ENCODE data around the gene LENG9. TPM values are rescaled to one million over a fixed set of nuclear protein-coding genes. Genes with fewer than 3 reads are reported as not detected.
"Not testable (repeated sequence)": the region's sequence is repeated elsewhere in the genome, so short reads cannot be mapped to it uniquely, and the experiment has no call there.

The LENG9 gene
- total RNA-seq, 1 donor from 2014 or later = 5.0 TPM

DNA sequence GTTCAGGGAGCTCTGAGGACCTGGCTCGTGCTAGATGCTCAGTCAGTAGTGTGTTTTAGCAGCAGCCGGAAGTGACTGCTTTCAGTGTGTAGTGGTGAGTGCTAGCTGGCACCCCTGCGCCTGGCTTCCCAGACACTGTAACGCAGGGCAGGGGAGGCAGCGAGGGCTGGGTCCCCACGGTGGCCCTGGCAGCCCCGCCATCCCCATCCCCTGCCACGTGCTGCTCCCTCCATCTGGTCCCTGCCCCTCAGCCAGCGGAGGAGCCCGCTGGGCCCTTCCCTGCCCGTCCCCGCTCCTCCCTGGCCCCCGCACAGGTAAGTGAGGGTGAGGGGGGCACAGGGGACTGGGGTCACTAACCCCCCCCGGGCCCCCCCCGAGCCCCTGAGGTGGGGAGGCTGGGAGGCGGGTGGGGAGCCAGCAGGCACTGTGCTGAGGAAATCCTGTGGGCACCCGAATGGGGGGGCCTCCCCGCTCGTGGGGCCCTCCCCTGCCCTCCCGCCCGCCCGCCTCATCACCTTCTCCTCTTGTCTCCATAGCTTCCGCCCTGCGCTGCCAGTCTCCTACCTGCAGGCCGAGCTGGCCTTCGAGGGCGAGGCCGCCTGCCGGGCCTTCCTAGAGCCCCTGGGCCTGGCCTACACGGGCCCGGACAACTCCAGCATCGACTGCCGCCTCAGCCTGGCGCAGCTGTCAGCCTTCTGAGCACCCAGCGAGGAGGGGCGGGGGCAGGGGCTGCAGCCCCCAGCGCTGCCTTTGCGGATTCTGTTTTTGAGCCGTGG lies 3.2 kb downstream of the LENG9 start:
- intact Hi-C loops (cut with micrococcal nuclease) = loop anchor here (5.0 to 10.0 kb wide), 6 partner anchors 298 to 1182 kb away; partner anchors contain the start of genes CNOT3, MYADM, NDUFA3 and OSCAR

- intact Hi-C loops (cut with micrococcal nuclease) = loop anchor here (5.0 to 10.0 kb wide), 6 partner anchors 297 to 1183 kb away; partner anchors contain the start of genes CNOT3, MYADM, NDUFA3 and OSCAR
Observed at GRCh38 chr19:54459282-54460229, 4.0 kb downstream of the LENG9 start.

DNA sequence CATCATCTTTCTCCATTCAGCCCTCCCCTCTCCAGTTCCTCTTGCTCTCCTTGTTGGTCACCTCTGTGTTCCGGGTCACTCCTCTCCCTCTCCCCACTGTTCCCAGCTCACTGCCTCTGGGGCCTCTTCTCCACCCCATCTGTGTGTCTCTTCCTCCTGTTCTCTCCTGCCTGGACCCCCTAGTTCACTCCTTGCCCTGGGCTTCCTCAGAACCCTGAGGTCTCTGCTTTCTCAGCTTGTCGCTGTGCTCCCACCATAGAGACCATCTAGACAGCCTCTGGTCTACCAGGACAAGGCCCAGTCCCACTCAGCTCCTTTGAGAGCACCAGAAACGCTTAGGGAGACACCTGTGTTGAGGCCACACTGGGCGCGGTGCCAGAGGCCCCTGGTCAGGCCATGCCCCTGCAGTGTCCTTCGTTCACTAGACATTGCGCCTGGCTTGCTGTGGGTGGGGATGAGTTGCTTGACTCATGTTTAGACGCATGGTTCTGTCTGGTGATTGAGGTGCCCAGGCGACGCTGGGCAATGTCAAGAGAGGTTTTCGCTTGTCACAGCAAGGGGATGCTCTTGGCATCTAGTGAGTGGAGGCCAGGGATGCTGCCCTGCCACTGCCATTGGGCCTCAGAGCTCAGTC lies 4.8 kb downstream of the LENG9 start:
- intact Hi-C loops (cut with micrococcal nuclease) = no loop called here

DNA sequence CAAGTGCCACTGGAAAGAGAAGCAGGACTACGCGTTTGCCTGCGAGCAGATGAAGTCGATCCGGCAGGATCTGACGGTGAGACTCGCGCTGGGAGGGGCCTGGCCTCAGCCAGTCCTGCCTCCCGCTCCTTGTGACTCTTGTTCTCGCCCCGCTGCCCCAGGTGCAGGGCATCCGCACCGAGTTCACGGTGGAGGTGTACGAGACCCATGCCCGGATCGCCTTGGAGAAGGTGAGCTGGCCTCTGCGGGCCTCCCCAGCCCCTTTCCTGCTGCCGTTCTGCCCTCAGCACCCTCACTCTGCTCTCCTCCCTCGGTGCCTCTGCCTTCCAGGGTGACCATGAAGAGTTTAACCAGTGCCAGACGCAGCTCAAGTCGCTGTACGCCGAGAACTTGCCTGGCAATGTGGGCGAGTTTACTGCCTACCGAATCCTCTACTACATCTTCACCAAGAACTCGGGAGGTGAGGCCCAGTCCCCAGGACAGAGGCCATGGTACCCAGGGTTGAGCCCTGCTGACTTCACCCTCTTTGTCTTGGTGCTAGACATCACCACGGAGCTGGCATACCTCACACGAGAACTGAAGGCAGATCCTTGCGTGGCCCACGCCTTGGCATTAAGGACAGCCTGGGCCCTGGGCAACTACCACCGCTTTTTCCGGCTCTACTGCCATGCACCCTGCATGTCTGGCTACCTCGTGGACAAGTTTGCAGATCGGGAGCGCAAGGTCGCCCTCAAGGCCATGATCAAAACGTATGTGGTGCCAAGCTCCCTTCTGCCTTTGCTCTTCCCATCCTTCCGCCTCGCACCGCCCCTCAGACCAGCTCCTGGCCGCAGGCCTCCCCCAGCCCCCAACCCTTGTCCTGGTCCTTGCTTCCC lies 5.6 kb downstream of the LENG9 start:
- intact Hi-C loops (cut with micrococcal nuclease) = no loop called here

DNA sequence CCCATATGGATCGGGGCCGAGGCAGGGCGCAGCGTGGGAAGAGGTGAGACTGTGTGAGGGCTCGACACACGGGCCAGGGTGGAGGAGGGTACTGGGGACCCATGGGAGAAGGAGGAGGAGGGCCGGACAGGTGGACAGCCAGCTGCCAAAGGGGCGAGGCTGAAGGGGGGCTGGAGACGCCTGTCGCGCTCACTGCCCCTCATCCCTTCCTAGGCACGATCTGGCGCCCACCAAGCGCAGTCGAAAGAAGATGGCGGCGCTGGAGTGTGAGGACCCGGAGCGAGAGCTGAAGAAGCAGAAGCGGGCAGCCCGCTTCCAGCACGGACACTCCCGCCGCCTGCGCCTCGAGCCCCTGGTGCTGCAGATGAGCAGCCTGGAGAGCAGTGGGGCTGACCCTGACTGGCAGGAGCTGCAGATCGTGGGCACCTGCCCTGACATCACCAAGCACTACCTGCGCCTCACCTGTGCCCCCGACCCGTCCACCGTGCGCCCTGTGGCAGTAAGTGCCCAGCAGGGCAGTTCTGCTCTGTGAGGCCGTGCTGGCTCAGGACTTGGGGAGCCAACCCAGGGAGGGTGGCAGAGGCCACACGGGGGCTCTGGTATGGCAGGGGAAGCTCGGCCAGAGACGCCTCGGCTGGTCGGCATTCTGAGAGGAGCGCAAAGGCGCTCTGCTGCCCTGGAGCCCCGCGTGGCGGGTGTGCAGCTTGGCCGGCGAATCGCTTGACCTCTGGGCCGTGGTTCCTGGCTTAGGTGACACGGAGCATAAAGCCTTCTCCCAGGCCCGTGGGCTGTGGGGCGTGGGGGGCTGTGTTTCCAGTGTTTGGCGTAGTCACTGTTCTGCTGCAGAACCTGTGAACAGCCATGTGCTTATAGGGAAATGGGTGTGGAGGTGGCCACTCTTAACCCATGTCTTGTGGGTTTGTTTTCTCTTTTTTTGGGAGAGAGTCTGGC lies 6.9 kb downstream of the LENG9 start:
- intact Hi-C loops (cut with micrococcal nuclease) = no loop called here

DNA sequence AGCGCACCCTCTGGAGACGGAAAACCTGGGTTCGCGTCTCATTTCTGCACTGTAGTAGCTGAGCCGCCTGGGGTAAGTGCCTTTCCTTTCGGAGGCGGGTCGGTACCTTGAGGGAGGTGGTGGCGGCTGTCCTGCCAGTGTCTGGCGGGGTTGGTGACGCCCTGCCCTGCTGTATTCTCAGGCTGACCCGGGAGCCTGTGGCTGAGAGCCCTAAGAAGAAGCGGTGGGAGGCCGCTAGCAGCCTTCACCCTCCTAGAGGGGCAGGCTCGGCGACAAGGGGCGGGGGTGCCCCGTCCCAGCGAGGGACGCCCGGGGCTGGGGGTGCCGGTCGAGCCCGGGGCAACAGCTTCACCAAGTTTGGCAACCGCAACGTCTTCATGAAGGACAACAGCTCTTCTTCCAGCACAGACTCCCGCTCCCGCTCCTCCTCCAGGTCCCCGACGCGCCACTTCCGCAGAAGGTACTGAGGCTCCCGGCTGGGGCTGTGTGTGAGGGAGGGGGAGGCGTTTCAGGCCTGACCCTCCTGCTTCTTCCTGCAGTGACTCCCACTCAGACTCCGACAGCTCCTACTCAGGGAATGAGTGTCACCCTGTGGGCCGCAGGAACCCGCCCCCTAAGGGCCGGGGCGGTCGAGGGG lies 7.7 kb downstream of the LENG9 start:
- intact Hi-C loops (cut with micrococcal nuclease) = no loop called here

GRCh38 chr19:54454781-54455675 lies 8.6 kb downstream of the LENG9 start:
- intact Hi-C loops (cut with micrococcal nuclease) = no loop called here

- intact Hi-C loops (cut with micrococcal nuclease) = no loop called here
Observed at GRCh38 chr19:54453921-54454780, 9.4 kb downstream of the LENG9 start.

- intact Hi-C loops (cut with micrococcal nuclease) = no loop called here
Observed at GRCh38 chr19:54452626-54453025, 11.0 kb downstream of the LENG9 start.

DNA sequence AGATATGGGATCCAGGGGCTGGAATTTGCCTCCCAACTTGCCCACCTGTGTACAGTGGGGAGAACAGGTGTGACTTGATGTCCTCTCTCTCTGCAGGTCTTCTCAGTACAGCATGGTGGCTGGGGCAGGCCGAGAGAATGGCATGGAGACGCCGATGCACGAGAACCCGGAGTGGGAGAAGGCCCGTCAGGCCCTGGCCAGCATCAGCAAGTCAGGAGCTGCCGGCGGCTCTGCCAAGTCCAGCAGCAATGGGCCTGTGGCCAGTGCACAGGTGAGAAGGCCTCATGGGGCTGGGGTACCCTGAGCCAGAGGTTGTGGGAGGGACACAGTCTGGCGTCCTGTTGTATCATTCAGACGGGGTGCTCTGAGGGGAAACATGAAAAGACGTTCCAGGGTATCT lies 11.6 kb downstream of the LENG9 start:
- intact Hi-C loops (cut with micrococcal nuclease) = no loop called here

GRCh38 chr19:54451331-54451871 lies 12.2 kb downstream of the LENG9 start:
- intact Hi-C loops (cut with micrococcal nuclease) = no loop called here

DNA sequence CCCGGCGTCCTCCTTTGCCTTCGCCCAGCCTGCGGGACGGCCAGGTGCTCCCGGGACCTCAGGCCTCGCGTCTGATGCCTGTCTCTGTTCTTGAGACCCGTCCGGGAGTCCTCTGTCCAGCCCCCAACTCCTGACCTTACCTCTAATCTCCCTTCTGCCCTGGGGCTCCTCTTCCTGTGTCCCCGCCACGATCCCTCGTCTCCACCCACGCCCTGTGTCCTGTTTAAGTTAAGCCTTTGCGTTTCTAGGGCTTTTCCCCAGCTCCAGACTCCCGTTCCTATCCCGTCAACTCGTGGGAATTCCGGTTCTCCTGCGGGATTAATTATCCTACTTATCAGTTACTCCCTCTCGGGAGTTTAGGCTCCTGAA lies 13.9 kb downstream of the LENG9 start:
- intact Hi-C loops (cut with micrococcal nuclease) = loop anchor here (1.0 kb wide), 3 partner anchors 14 to 312 kb away; partner anchors contain the start of genes CNOT3, LENG1 and LENG9

- intact Hi-C loops (cut with micrococcal nuclease) = loop anchor here (1.0 kb wide), 3 partner anchors 14 to 312 kb away; partner anchors contain the start of genes CNOT3, LENG1 and LENG9
Observed at GRCh38 chr19:54448774-54449700, 14.5 kb downstream of the LENG9 start, which contains the start of gene LENG8. TSS of gene LENG8 (plus strand) at chr19:54449199. CDS start at chr19:54451345, 2,146 bp downstream.

GRCh38 chr19:54448040-54448773 lies 15.4 kb downstream of the LENG9 start:
- intact Hi-C loops (cut with micrococcal nuclease) = no loop called here

DNA sequence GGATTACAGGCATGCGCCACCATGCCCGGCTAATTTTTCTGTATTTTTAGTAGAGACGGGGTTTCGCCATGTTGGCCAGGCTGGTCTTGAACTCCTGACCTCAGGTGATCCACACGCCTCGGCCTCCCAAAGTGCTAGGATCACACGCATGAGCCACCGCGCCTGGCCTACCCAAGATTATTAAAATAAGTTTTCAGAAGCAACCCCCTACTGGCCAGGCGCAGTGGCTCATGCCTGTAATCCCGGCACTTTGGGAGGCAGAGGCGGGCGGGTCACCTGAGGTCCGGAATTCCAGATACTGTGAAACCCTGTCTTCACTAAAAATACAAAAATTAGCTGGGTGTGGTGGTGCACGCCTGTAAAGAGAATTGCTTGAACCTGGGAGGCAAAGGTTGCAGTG lies 17.2 kb downstream of the LENG9 start:
- intact Hi-C loops (cut with micrococcal nuclease) = not testable (repeated sequence)

Measured in T-helper 2 cell treated with Interferon-gamma antibody and Interleukin-4, amounts not matched to agents 100 ng/mL and 5 ng/mL, for 36 hours (primary cell).